Measurements from ENCODE around the gene WWTR1.

DNA sequence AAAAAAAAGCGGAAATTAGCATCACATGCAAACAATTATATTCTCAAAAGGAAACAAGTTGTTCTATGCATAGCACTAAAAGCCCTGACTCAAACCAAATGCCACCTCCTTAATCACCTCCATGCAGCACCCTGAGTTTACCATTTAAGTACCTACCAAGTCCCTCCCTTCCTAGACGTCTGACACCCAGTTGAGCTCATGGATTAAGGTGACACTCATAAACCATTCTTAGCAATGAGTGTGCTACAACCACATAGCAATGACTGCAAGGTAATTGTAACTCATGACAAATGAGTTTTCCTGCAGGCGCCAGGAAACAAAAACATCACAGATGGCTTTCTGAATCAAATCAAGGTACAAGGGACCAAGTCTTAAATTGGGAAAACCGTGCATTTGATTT is 32.0 kb downstream of the WWTR1 start:
- TF ChIP-seq, protein P1, sequence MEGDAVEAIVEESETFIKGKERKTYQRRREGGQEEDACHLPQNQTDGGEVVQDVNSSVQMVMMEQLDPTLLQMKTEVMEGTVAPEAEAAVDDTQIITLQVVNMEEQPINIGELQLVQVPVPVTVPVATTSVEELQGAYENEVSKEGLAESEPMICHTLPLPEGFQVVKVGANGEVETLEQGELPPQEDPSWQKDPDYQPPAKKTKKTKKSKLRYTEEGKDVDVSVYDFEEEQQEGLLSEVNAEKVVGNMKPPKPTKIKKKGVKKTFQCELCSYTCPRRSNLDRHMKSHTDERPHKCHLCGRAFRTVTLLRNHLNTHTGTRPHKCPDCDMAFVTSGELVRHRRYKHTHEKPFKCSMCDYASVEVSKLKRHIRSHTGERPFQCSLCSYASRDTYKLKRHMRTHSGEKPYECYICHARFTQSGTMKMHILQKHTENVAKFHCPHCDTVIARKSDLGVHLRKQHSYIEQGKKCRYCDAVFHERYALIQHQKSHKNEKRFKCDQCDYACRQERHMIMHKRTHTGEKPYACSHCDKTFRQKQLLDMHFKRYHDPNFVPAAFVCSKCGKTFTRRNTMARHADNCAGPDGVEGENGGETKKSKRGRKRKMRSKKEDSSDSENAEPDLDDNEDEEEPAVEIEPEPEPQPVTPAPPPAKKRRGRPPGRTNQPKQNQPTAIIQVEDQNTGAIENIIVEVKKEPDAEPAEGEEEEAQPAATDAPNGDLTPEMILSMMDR (conservative IDR thresholded peaks at IDR 0.05 in 1 of 2, IDR thresholded peaks at IDR 0.05 in 1 of 2; ENCODE audit: extremely low read depth in 1 of 2, insufficient read depth in 1 of 2, low read depth in 1 of 2, low read length in 2 of 2) = no peak
- no peak for TF ChIP-seq EZH2 (IDR thresholded peaks at IDR 0.05; ENCODE audit: borderline replicate concordance, low read length)

All from mammary epithelial cell (primary cell).